NCI-H2196 (cell line): ENCODE data around the gene FLAD1.

Experiments
- DNase-seq: peaks from one replicate; lab custom pipeline; 2025; ENCODE audit not compliant: unreplicated experiment; lab: John Stamatoyannopoulos, UW

Gene FLAD1

GRCh38 chr1:154982897-154983648 is at the start of gene FLAD1:
Gene FLAD1, plus strand, starts transcription at chr1:154983344. Its CDS starts 351 bp downstream, at chr1:154983695.
- peak; percentile 98 for DNase-seq

- no peak for DNase-seq
Observed at GRCh38 chr1:154934358-154934948, 48.7 kb upstream of the FLAD1 start.

DNA sequence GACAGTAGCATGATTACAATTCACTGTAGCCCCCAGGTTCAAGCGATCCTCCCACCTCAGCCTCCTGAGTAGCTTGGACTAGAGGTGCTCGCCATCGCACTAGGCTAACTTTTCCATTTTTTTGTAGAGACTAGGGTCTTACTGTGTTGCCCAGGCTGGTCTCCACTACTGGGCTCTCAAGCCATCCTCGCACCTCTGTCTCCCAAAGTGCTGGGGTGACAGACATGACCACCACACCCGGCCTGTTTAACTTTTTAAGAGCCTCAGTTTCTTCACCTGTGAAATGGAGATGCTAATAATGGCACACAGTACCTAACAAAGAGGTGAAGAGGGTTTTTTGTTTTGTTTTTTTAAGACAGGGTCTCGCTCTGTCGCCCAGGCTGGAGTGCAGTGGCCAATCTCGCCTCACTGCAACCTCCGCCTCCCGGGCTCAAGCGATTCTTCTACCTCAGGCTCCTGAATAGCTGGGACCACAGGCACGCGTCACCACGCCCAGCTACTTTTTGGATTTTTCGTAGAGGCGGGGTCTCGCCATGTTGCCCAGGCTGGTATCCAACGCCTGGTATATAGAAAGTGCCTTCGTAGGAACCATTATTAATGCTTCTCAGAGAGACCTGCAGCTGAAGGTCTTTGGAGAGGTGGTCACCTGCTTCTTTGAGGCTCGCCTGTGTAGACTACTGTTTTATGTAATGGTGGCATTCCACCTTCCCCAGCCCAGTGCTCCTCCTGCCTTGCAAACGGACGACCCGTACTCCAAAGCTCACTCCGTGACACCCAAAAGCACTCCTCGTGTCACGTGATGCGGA is 47.2 kb upstream of the FLAD1 start:
- no peak for DNase-seq

DNA sequence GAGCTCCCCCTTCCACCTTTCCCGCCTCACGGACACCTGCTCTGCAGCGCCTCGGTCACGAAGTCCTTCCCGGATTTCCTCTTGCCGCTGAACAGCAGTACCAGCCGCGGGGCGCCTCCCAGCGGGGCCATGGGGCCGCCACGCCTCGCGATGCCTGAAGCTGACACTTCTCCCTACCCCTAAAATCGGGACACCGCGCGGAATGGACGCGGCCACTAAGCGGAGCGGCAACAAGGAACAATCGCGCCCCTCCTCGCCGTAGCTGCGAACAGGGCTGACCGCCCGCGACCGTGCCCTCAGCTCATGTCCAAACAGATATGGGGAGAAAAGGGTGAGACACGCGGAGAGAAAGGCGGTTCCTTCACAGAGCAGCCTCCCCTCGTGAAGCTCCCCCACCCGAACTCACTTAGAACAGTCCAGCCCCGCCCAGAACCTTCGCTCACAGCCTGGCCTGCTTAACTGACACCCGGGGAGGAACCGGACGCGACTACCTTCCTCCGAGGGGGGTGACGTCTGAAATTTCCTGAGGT is 46.5 kb upstream of the FLAD1 start, which contains the start of gene PMVK:
PMVK (minus strand) TSS at position 165 of the 530 bp plus-strand sequence; CDS start at position 131, 34 bp downstream.
- DNase-seq: peak; percentile 96

DNA sequence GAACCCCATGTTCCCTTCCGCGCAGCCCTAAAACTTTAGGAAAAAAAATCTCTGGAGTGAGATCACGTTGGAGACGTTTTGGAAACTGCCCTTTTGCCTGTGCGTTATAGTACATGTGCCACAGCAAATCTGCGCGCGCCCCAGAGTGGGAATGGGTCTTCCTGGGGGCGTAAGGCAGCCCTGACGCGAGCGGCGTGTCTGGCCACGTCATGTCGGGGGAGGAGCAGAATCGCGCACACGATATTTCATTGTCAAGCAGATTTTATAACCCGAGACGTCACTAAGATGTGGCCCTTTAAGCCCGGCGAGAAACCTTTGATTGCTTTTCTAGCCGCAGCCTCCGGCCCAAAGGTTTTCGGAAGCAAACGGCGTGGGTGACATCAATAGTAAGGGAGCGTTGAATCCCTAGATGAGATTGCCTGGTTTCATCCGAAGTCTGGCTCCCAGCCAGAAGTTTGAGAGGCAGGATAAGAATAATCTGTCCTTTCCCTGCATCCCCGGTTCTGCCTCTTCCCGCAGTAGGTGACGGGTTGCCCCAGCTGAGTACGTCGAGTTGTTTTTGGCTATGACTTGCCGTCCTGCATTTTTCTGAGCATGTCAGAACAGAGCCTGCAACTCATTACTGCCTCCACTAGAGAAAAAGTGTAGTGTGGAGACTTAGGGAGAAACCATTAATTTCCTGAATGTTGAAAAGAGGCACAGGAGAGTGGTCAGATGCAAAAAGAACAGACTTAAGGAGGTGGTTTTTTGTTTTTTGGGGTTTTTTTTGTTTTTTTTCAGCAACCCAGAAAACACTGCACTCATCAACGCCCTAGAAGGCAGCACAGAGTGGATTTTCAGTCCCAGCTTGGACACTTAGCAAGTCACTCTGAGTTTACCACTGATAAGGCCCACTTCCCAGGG is 45.8 kb upstream of the FLAD1 start:
- peak; percentile 92 for DNase-seq

- no peak for DNase-seq
Observed at GRCh38 chr1:154937988-154938386, 45.2 kb upstream of the FLAD1 start.

DNA sequence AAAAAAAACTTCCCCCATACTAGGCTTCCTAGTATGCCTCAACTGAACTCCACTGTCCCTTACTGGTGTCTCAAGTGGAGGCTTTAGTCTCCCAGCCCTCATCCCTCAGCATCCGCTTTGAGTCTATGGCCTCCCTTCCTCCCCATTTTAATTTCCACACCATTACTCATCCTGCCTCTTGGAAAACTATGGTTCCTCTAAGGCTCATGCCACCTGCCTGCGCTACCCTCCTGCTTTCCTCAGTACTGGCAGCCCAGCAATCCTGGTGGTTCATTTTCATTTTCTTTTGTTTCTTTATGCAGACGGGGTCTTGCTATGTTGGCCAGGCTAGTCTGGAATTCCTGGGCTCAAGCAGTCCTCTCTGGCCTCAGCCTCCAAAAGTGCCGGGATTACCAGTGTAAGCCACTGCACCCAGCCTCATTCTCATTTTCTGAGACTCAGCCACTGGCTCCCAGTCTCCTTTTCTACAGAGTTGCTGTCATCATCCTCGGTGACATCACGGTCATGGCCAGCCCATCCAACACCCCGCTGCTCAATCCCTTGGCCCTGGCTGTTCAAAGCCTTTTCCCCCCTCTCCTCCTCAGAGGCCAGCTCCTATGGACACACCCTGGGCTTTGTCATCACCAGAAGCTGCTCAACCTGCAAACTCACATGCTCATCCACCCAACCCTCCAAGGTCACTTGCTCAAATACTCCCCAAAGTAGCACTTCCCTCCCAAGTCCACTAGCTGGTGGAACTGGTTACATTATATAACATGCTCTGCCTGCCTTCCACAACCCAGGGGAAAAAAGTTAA is 44.3 kb upstream of the FLAD1 start:
- DNase-seq: no peak

GRCh38 chr1:154940213-154940560 is 43.0 kb upstream of the FLAD1 start:
- DNase-seq: no peak

GRCh38 chr1:154940651-154941194 is 42.4 kb upstream of the FLAD1 start:
- no peak for DNase-seq

GRCh38 chr1:154941333-154942013 is 41.7 kb upstream of the FLAD1 start:
- peak; percentile 31 for DNase-seq

DNA sequence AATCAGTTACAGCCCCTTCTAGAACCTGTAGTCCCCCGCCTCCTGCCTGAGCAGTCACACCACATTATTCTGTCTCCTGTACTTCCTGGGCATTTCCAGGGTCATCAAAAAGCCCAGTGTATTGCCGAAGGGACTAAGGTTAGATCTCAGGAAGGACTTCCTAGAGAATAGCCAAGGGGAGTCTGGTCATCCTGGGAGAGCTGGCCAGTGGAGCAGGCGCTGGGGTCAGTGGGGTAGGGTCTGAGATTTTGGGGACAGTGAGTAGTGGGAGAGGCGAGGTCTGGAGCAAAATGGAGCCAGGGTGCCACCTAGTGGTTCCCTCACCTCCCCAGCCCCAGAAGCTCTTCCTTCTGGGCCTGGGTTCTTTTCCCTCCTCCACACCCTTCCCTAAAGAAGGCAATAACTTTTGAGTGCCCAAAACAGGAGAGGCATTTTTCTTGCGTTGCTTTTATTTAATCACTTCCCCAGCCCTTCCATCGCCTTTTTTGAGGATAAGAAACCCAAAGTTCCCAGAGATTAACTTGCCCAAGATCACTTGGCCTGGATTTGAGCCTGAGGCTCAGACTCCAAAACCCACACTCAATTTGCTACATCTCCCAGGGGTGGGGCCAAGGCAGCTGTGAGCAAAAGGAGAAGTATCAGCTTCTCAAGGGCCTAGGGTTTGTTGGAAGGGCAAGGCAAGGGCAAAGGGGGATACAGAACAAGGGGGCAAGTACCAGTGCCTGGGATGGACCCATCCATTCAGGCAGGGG is 39.3 kb upstream of the FLAD1 start:
- peak; percentile 30 for DNase-seq

DNA sequence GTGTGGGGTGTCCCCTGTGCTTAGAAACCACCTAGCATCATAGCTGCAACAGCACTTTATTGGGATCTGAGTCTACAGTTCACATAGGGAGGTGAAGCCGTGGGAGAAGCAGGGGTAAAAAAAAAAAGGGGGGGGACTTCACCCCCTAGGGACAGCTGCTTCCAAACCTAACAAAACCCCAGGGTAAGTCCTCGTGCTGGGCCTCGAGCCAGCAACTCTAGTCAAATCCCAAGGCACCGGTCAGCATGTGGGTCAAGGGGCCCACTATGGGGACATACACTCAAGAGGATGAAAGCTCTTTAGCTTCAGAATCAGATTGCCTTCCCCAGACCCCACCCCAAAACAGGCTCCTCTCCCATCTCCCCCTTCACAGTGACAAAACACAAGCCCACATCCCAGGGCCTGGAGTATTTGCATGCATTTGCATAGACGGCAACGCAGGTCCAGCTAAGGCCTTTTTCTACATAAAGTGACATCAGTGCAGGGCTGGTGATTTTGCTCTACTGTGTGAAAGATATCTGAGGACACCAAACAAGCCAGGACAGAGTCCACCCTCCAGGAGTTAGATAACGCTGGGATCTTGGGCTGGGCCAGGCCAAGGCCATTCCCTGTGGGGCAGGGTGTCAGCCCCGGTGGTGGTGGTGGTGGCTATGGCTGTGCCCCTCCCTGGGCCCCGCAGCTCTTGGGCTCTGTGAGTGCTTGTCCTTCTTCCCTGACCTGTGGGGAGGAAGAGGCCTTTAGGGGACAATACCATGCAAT is 38.6 kb upstream of the FLAD1 start:
- DNase-seq: no peak

- DNase-seq: no peak
Observed at GRCh38 chr1:154945160-154945961, 37.8 kb upstream of the FLAD1 start.

DNA sequence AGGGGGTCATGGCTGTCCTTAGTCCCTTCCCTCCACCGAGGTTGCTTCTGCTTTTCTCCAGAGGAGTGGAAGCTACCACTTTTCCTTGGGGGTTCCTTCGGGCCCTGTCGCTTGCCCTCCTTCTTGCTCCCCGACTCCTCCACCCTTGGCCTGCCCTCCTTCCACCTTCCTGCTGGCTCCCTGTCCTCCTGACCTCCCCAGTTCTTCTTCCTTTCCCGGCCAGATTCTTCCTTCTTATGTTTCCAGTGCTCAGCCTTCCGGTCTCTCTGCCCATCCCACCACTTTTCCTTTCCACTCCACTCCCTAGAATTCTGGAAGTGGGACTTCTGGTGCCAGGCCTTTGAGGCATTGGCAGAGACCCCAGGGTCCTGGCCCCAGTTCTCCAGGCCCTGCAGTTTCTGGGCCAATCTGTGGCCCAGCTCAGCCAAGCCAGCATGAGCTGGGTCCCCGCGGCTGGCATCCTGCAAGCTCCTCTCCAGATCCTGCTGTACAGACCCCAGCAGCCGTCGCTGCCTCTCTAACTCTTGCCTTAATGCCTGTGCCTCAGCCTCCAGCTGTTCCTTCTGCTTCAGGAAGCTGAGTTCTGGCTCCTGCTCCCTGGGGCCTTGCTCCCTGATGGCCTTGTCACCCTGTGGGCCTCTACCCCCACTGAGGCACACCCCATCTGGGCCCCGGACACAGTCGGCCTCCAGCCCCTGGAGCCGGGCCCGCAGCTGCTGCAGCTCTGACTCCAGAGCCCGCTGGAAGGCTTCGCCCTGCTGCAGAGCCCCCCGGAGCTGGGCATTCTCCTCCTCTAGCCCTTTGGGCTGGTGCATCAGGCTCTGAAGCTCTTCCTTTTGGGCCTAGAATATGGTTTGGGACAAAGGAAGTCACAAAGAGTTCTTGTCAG is 36.9 kb upstream of the FLAD1 start:
- no peak for DNase-seq

- DNase-seq: no peak
Observed at GRCh38 chr1:154948079-154948478, 35.1 kb upstream of the FLAD1 start.
